Colon (tissue), 2 donors: ENCODE measurements around the gene KMT2C.
"Not testable (repeated sequence)": the region's sequence is repeated elsewhere in the genome, so short reads cannot be mapped to it uniquely, and the experiment has no call there.

Source experiments
- FAIRE-seq: peaks from 2 replicates; lab custom pipeline; 2012; peaks lifted over from hg19 to GRCh38; lab: Jason Lieb, UNC
- donor health status: control.
- donor health status: control.

Gene KMT2C

DNA sequence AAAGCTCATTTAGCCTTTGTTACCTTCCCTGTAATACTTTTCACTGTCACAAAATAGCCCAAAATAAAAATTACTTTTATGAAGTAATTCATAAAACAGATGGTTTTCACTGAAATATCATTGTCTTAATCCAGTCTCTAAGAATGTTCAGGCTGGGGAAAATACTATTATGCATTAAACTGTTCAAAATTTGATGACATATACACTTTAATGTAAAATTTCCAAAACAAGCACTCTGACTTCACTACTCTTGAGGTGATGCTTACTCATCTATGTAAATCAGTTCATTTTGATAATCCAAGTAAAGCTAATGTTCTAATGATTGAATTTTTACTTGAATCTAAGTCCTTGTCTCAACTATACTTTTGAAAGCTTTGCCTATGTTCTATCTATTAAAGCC lies 127.9 kb downstream of the KMT2C start:
- no peak for FAIRE-seq

DNA sequence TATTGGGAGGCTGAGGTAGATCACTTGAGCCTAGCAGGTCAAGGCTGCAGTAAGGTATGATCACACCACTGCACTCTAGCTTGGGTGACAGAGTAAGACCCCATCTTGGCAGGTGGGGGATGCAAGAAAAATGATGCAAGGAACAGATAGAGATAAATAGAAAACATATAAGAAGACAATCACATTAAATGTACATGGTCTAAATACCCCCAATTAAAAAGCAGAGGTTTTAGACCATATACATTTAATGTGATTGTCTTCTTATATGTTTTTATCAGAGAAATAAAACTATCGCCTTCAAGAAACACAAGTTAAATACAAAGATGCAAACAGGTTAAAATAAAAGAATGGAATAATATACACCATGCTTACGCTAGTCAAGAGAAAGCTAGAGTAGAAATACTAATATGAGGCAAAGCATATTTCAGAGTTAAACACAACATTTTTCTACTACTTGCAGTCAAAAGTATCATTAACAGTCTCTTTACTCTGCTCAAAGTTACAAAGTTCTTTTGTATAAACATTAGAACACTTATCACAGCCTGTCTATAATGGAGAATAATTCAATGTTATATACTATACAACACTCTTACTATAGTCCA lies 136.2 kb downstream of the KMT2C start:
- FAIRE-seq: peak; percentile 85

DNA sequence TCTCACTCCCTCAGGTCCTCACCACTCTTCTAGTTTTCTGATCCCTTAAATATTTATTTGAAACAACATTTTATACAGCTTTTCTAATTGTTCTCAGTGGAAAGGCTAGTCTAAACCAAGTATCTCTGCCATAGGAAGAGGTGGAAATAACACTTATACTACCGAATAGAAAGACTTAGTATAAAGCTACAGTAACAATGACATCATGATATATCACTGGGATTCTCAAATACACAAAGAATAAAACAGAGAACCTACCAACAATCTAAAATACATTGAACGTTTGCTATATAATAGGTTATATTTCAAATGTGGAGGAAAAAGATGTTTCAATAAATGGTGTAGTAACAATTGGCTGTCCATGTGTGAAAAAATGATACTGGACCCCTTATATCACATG lies 142.9 kb downstream of the KMT2C start:
- no peak for FAIRE-seq

DNA sequence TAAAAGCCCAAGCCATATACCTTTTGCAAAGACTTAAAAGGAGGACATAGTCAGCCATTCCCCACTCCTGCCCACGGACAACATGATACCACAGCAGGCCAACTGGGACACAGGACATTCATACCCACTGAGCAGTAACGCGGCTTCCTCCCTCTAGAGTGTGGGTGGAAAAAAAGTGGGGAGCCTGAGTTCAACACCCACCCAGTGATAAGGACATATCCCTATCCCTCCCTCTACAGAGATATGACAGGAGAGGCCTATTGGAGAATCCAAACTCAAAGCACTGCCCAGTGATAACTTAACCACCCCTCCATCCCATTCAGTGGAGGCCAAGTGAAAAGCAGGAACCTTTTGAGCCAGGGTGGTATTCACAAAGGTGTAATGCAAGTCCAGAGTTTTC lies 148.8 kb downstream of the KMT2C start:
- not testable (repeated sequence) for FAIRE-seq

DNA sequence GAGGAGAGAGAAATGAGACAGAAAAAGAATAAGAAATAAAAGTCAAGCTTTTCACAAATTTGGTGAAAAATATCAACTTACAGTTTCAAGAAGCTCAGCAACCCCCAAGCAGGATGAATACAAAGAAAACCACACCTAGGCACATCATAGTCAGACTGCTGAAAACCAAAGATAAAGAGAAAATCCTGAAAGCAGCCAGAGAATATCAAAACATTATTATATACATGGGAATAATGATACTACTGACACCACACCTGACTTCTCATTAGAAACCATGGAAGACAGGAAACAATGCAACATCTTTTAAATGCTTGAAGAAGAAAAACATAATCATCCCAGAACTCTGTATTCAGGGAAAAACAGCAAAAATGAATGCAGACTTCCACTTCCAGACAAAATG lies 149.6 kb downstream of the KMT2C start:
- not testable (repeated sequence) for FAIRE-seq

DNA sequence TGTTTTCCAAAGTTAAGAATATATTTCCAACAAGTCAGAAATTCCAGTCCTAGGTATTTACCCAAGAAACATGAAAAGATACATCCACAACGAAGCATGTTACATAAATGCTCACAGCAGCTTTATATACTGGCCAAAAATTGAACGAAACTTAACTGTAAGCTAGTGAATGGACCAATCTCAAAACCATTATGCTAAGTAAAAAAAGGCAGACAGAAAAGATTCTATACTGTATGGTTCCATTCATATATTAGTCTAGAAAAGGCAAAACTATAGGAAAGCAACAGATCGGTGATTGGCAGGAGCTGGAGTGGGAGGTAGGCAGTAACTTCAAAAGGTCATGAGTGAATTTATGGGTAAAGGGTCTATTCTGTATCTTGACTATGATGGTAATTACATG lies 150.8 kb downstream of the KMT2C start:
- FAIRE-seq: not testable (repeated sequence)

DNA sequence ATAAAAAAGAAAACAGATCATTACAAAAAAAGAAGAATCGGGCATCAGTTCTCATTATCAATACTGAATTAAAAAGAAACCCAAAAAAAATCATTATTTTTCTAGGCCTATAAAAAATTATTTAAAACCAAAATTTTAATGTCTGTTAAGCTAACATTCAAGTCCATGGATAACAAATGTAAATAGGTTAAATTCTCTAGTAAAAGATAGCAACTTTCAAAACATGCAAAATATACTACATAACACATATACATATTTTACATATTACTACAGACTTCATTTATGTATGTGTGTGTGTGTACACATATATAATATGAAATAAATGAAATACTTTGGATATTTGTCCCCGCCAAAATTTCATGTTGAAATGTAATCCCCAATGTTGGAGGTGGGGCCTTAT lies 158.1 kb downstream of the KMT2C start:
- peak; percentile 94 for FAIRE-seq

DNA sequence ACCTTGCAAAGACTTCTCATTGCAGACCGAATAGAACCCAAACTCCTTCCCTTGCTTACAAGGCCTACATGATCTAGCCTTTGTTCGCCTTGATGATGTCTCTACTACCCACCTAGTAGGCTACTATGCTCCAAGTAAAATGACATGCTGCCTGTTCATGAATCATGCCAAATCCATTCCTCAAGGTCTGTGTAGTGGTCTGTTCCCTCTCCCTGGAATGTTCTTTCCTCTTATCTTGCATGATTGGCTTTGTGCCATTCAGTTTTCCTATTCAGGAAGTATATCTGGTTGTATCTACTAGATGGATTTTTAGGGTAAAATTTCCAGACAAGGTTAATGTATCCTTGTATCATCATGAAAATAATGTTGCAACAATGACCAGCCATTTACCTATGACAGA lies 165.4 kb downstream of the KMT2C start:
- not testable (repeated sequence) for FAIRE-seq

DNA sequence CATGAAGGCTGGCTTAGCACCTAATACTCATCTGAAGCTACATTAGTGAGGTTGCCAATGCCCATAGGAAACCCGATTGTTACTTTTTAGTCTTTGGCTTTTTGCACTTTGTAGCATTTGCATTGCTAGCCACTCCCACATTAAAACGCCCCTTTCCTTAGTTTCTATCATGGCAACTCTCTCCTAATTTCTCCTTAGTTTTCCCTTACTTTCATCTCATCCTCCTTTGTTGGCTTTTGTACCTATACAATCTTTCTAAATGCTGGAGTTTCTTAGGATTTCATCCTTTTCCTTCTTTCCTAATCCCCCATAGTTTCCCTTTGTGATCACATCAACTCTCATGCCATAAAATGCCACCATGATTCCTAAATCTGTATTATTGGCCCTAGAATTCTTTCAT lies 168.9 kb downstream of the KMT2C start:
- not testable (repeated sequence) for FAIRE-seq

DNA sequence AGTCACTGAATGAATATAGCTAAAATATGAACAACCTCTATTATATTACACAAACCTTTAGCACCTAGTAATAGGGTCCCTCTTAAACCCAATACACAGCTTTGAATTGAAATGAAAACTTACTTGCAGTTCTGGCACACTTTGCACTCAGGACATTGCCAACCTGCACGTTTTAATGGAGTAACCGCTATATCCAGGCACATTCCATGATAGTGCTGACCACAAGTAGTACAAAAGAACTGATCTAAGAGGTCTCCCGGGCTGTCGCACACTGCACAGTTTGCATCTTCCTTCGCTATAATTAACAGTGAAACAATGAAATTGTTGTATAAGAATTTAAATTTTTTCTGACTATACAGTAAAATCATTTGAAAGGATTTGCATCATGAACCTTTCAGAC lies 170.9 kb downstream of the KMT2C start:
- FAIRE-seq: not testable (repeated sequence)

DNA sequence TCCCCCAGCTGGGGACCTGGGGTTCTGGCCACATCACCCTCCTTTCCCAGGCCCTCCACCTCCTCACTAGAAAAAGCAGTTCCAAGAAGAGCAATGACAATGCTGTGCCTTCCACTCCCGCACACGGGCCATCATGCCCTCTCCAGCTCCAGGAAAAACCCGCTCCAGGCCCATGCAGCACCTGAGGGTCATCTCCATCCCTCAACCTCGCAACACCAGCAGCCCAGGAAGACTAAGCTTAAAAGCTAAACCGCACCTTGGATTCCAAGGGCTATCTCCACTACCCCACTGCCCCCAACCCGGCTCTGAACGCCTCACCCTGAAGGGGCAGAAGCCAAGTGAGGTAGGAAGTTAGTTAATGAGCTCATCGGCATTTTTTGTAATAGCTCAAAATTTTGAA lies 173.7 kb downstream of the KMT2C start:
- FAIRE-seq: not testable (repeated sequence)

DNA sequence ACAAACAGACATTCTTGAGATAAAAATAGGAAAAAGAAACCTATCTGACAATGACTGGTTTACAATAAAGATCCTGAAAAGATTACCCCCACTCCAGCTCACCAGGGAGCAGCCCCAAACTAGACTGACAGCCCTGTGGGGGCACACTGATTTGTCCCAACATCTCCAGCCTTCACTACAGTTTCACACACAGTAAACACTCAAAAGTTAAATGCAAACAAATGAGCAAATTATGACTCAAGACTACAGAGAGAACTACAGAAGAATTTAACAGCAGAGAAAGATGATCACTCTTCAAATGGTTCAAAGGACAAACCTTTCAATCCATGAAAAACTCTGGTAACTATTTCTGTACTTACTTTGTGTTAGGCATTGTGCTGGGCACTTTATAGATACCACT lies 176.2 kb downstream of the KMT2C start:
- FAIRE-seq: not testable (repeated sequence)

DNA sequence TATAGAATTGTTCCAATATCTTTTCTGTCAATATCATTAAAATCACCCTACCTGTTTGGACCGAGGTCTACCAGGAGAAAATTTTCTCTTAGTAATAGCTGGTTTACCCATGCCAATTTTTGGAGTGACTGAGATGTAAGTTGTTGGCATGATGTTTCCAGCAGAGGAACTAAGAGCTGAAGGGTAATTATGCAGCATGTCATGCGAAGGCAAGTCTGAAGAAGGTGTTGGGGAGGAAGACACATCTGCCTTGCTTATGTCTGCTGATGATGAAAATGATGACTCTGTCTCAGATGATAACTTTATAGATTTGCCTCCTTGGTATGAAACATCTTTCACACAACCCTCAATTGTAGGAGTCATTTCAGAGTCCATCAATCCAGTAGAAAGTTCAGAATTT lies 188.0 kb downstream of the KMT2C start:
- FAIRE-seq: not testable (repeated sequence)

DNA sequence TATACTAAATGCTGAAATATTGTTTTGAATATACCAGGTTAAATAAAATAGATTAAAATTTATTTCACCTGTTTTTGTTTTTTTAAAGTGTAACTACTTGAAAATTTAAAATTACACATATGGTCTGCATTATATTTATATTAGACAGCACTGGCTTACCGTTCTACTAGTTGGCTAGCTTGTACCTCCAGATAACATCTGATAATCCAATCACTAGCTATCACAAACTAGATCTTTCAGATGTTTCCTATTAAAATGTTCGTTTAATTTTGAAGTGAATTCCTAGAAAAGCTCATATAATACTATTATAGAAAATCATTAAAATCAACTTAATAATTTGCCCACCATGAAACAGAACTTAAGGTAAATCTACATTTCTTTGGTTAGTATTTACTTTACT lies 190.4 kb downstream of the KMT2C start:
- peak; percentile 45 for FAIRE-seq

DNA sequence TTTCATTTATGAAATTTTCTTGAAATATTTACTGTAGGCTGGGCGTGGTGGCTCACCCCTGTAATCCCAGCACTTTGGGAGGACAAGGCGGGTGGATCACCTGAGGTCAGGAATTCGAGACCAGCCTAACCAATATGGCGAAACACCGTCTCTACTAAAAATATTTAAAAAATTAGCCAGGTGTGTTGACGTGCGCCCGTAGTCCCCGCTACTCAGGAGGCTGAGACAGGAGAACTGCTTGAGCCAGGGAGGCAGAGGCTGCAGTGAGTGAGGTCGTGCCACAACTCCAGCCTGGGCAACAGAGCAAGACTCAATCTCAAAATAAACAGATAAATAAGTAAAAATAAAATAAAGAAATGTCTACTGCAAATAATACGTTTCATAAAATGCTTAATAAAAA lies 192.3 kb downstream of the KMT2C start:
- not testable (repeated sequence) for FAIRE-seq

DNA sequence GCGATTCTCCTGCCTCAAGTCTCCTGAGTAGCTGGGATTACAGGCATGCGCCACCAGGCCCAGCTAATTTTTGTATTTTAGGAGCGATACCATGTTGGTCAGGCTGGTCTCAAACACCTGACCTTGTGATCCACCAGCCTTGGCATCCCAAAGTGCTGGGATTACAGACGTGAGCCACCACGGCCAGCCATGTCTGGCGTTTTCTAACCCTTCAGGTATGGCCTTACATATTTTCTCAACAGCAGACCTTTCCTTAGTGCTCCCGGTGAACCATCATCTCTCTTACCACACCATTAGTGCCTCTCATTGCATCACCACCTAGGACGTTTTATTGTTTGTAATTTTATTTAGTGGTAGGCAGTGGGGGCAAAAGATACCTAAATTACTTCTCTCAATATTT lies 194.5 kb downstream of the KMT2C start:
- FAIRE-seq: not testable (repeated sequence)

DNA sequence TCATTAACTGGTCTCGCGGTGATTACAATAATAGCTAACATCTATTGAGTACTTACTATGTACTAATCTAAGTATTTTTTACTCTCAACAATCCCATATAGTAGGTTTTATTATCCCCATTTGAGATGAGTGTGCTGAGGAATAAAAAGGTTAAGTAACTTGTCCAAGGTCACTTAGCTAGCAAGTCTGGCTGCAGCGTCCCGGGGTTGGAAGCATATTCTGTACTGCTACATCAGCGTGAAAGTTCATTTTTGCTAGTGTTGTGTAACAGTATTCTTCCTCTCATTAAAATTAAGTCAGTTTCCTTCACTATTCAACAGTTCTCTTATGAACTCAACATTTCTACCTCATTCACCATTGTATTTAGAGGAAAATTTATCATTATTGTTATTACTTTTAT lies 199.5 kb downstream of the KMT2C start:
- not testable (repeated sequence) for FAIRE-seq

DNA sequence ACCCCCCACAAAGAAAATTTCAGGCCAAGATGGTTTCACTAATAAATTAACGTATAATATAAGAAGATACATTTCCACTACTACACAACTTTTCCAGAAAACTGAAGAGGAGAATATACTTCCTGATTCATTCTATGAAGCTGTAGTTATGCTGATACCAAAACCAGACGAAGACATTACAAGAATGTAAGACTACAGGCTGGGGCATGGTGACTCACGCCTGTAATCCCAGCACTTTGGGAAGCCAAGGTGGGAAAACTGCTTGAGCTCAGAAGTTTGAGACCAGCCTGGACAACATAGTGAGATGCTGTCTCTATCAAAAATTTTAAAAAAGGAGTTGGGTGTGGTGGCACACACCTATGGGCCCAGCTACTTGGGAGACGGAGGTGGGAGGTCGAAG lies 201.4 kb downstream of the KMT2C start:
- not testable (repeated sequence) for FAIRE-seq

DNA sequence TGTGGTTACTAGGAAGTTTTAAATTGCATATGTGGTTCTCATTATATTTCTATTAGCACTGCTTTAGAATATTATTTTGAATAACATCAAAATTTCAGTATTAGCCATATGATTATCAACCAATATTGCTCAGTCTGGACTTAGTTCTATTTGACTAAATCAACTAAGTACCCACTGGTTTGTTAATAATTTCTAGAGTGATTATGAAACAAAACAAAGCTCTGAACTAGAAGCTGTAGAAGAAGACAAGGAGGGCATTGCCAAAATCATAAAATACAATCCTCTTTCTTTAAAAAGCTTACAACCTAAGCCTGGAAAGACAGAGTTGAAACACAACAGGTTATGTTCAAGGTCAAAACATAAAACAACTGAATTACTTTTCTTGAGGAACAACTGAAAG lies 204.7 kb downstream of the KMT2C start:
- no peak for FAIRE-seq

DNA sequence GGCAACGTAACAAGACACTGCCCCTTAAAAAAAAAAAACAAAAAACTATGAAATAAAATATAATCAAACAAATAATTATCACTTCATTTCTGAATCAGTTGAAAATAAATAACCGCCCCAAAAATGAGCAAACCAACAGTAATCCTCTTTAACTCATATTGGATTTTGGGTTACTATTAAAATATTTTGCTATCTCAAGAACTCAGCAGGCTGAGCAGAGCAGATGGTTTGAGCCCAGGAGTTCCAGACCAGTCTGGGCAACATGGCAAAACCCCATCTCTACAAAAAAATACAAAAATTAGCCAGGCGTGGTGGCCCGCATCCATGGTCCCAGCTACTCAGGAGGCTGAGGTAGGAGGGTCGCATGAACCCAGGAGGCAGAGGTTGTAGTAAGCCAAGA lies 216.2 kb downstream of the KMT2C start:
- not testable (repeated sequence) for FAIRE-seq

DNA sequence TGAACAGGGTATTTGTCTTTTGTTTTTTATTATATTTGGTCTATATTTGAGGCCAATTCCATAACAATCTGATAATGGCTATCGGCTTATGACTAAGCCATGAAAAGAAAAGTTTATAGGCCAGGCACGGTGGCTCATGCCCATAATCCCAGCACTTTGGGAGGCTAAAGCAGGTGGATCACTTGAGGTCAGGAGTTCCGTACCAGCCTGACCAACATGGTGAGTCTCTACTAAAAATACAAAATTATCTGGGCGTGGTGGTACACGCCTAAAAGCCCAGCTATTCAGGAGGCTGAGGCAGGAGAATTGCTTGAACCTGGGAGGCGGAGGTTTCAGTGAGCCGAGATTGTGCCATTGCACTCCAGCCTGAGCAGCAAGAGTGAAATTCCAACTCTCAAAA lies 227.0 kb downstream of the KMT2C start:
- FAIRE-seq: not testable (repeated sequence)

DNA sequence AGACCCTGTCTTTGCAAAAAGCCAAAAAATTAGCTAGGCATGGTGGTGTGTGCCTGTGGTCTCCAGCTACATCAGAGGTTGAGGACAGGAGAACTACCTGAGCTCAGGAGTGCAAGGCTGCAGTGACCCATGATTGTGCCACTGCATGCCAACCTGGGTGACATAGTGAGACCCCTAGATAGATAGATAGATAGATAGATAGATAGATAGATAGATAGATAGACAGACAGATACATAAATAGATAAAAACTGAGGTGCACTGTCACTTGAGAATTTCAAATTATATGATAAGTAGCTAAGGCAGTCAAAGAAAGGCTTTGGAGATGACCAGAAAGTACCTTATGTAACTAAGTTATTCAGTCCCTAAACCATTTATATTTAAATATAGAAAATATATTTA lies 231.4 kb downstream of the KMT2C start:
- not testable (repeated sequence) for FAIRE-seq

DNA sequence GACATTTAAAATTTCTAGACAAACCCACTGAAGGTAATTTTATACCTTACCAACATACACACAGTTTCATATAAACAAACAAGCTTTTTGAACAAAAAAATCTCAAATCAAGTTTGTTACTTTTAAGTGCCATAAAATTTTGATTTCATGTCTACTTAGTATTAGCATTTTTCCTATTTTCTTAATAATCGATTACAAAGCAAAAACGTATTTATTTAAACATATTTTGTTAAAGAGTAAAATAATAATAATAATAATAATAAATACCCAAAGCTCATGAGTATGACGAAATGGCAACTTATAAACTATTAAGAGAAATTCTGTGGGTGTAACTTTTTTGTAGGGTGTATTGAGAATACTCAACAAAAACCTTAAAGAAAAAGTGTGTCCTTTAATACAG lies 232.7 kb downstream of the KMT2C start:
- no peak for FAIRE-seq

DNA sequence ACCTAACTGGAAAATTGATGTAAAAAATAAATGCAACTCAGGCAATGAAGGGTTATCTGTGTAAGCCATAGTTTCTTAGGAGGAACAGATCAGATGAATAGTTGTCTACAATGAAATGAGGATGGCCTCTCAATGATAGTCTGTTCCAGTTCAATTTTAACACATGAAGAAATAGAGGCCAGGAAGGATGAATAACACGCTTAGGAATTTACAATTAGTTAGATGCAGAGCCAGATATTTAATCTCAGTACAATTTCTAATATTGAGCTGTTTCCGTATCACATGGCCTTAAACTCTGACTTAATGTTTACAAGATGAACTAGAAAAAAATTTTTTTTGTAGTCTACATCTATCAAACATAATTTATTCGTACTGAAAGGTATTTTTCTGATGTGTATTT lies 233.7 kb downstream of the KMT2C start:
- FAIRE-seq: no peak

DNA sequence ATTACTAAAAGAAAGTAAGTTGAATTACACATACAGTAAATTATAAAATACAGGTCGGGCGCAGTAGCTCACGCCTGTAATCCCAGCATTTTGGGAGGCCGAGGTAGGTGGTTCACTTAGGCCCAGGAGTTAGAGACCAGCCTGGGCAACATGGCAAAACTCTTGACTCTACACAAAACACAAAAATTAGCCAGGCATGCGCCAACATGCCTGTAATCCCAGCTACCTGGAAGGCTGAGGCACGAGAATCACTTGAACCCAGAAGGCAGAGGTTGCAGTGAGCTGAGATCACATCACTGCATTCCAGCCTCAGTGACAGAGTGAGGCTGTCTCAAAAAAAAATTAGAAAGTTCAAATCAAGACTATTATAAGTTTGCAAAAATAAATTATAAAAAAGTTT lies 235.4 kb downstream of the KMT2C start:
- no peak for FAIRE-seq
